ENCODE data around the gene KDM8.

KDM8 gene

GRCh38 chr16:27185776-27186130, 17.6 kb upstream of the KDM8 start:
- TF ChIP-seq Cebpa-rat (IDR thresholded peaks at IDR 0.05) = no peak
- H3K9me3 ChIP-seq (replicated peaks in 1 of 11) = 0 out of 22 replicates have a peak, but pooled peaks cover 0 to 5% (median 0%) of the 10 kb centered on the region in 11 experiments
- H4K20me1 ChIP-seq = no peaks in the 10 kb centered on the region
- H3K36me3 ChIP-seq = no peaks in the 10 kb centered on the region
- H3K4me1 ChIP-seq = peaks cover 0 to 41% (median 28%) of the 10 kb centered on the region in 10 experiments; a peak in 16 of 20 replicates
- H3K4me2 ChIP-seq = peak overlapping the region in 4 of 11 experiments; percentile 3 to 42 (median 15); a peak in 3 of 22 replicates
- H3K27ac ChIP-seq = no peak overlapping the region; a peak in 1 of 22 replicates
- no peak overlapping the region for H3K9ac ChIP-seq
- no peaks in the 10 kb centered on the region for H3K27me3 ChIP-seq
- H3K4me3 ChIP-seq = no peak overlapping the region

DNA sequence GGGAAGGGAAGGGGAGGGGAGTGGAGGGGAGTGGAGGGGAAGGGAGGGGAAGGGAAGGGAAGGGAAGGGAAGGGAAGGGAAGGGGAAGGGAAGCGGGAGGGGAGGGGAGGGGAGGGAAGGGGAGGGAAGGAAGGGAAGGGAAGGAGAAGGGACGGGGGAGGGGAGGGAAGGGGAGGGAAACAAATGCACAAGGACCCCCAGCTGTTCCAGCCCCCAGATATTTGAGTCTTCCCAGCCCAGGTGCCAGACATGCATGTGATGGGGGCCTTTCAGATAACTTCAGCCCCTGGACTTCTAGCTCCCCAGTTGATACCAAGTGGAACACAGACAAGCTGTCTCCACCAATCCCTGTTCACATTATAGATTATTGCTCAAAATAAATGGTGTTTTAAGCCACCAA, 14.7 kb upstream of the KDM8 start:
- H3K4me2 ChIP-seq = no peak overlapping the region
- no peak for TF ChIP-seq Cebpa-rat (IDR thresholded peaks at IDR 0.05)
- H3K4me3 ChIP-seq = no peak overlapping the region
- no peak overlapping the region for H3K9ac ChIP-seq
- H3K4me1 ChIP-seq = peaks cover 0 to 28% (median 19%) of the 10 kb centered on the region in 10 experiments; a peak in 13 of 20 replicates
- no peaks in the 10 kb centered on the region for H3K36me3 ChIP-seq
- H3K9me3 ChIP-seq (replicated peaks in 1 of 11) = peaks cover 0 to 9% (median 0%) of the 10 kb centered on the region in 11 experiments; a peak in 7 of 22 replicates
- no peaks in the 10 kb centered on the region for H3K27me3 ChIP-seq
- H3K27ac ChIP-seq = no peak overlapping the region
- no peaks in the 10 kb centered on the region for H4K20me1 ChIP-seq

DNA sequence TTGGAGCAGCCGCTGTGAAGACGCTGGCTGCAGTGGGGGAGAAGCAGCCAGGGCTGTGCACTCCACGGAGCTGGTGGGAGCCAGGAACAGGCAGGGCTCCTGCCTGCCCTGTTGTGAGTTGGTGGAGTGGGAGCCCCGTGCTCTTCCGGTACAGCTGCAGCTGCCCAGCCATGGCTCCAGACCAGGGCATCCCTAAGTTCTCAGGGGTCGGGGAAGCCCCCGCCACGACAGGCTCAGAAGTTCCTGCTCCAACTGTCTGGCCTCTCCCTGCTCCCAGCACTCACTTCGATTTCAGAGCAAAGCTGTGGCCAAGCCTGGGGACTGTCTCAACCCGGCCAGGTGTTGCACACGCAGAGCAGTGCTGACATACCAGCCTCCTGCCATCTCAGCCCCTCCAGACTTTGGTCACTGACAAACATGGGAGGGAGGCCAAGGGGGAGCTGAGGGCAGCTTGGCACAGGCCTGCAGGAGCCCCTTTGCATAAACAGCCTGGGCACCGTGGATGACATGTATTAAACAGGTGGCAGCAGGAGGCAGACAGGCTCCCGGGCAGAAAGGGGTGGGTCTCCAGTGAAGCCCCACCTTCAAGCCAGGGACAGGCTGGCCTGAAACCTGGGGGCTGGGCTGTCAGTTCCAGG, 13.9 kb upstream of the KDM8 start:
- Histone ChIP-seq H3K9ac (peak overlapping the region in 1 of 11 experiments; percentile 14; a peak in 1 of 22 replicates), H3K4me2 (peak overlapping the region in 8 of 11 experiments; percentile 4 to 36 (median 16); a peak in 8 of 22 replicates), H3K4me1 (peaks cover 0 to 28% (median 19%) of the 10 kb centered on the region in 10 experiments; a peak in 13 of 20 replicates), H3K4me3 (no peak overlapping the region), H3K9me3 (replicated peaks in 1 of 11) (peaks cover 5 to 18% (median 8%) of the 10 kb centered on the region in 11 experiments; a peak in 21 of 22 replicates), H4K20me1 (no peaks in the 10 kb centered on the region), H3K36me3 (no peaks in the 10 kb centered on the region), H3K27me3 (no peaks in the 10 kb centered on the region), H3K27ac (0 out of 22 replicates have a peak overlapping the region, but pooled peaks of 1 of the 11 experiments have one; percentile 5)
- no peak for TF ChIP-seq Cebpa-rat (IDR thresholded peaks at IDR 0.05)

GRCh38 chr16:27190316-27190871, 12.9 kb upstream of the KDM8 start:
- no peak overlapping the region for H3K4me3 ChIP-seq
- peaks cover 0 to 21% (median 14%) of the 10 kb centered on the region in 10 experiments; a peak in 12 of 20 replicates for H3K4me1 ChIP-seq
- H3K9ac ChIP-seq = no peak overlapping the region
- TF ChIP-seq Cebpa-rat (IDR thresholded peaks at IDR 0.05) = no peak
- no peaks in the 10 kb centered on the region for H3K27me3 ChIP-seq
- no peaks in the 10 kb centered on the region for H3K36me3 ChIP-seq
- H4K20me1 ChIP-seq = no peaks in the 10 kb centered on the region
- 0 out of 22 replicates have a peak overlapping the region, but pooled peaks of 1 of the 11 experiments have one; percentile 5 for H3K27ac ChIP-seq
- no peak overlapping the region for H3K4me2 ChIP-seq
- H3K9me3 ChIP-seq (replicated peaks in 1 of 11) = peaks cover 11 to 26% (median 17%) of the 10 kb centered on the region in 11 experiments; a peak in 21 of 22 replicates

DNA sequence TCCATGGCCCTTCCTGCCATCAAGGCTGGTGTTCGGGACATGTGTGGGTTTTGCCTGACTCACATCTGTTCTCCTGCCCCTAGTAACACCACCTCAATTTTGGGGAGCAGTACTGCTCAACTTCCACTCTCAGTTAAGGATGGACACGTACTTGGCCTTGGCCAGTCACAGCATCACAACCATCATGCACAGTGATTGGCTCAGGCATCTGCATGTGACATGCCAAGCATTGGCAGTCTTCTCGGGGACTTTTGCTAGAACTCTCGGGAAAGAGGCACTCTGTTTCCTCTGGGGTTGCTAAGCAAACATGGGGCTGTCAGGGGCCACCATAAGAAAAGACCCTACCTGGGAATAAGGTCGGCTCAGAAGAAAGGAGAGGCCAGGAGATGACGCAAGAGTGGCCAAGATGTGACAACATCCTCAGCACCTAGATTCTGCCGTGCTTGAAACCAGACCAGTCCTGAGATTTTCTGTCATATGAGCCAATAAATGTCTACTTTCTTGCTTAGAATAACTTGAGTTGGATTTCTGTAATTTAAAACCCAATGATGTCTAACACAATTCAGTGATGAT, 11.9 kb upstream of the KDM8 start:
- H3K27ac ChIP-seq = no peak overlapping the region

GRCh38 chr16:27193300-27193990, 9.9 kb upstream of the KDM8 start:
- no peaks in the 10 kb centered on the region for H3K27me3 ChIP-seq
- no peak overlapping the region for H3K9ac ChIP-seq
- H3K9me3 ChIP-seq (replicated peaks in 1 of 11) = peaks cover 11 to 26% (median 19%) of the 10 kb centered on the region in 11 experiments; a peak in 21 of 22 replicates
- peaks cover 1 to 27% (median 13%) of the 10 kb centered on the region in 10 experiments; a peak in 17 of 20 replicates for H3K4me1 ChIP-seq
- TF ChIP-seq Cebpa-rat (IDR thresholded peaks at IDR 0.05) = no peak
- H3K4me3 ChIP-seq = no peak overlapping the region
- H3K36me3 ChIP-seq = no peaks in the 10 kb centered on the region
- no peaks in the 10 kb centered on the region for H4K20me1 ChIP-seq
- no peak overlapping the region for H3K4me2 ChIP-seq
- no peak overlapping the region for H3K27ac ChIP-seq

More for the DNA sequence above, 11.9 kb upstream of the KDM8 start:
- H3K9me3 ChIP-seq (replicated peaks in 1 of 11) = peaks cover 11 to 26% (median 19%) of the 10 kb centered on the region in 11 experiments; a peak in 21 of 22 replicates
- no peaks in the 10 kb centered on the region for H3K36me3 ChIP-seq
- TF ChIP-seq Cebpa-rat (IDR thresholded peaks at IDR 0.05) = peak in 3 of 11 experiments; percentile 49 to 65 (median 51); a peak in 3 of 22 replicates
- H3K27me3 ChIP-seq = no peaks in the 10 kb centered on the region
- H3K4me3 ChIP-seq = no peak overlapping the region
- H3K9ac ChIP-seq = no peak overlapping the region
- H3K4me2 ChIP-seq = peak overlapping the region in 1 of 11 experiments; percentile 1; a peak in 1 of 22 replicates
- peaks cover 0 to 14% (median 9%) of the 10 kb centered on the region in 10 experiments; a peak in 11 of 20 replicates for H3K4me1 ChIP-seq
- H4K20me1 ChIP-seq = no peaks in the 10 kb centered on the region

DNA sequence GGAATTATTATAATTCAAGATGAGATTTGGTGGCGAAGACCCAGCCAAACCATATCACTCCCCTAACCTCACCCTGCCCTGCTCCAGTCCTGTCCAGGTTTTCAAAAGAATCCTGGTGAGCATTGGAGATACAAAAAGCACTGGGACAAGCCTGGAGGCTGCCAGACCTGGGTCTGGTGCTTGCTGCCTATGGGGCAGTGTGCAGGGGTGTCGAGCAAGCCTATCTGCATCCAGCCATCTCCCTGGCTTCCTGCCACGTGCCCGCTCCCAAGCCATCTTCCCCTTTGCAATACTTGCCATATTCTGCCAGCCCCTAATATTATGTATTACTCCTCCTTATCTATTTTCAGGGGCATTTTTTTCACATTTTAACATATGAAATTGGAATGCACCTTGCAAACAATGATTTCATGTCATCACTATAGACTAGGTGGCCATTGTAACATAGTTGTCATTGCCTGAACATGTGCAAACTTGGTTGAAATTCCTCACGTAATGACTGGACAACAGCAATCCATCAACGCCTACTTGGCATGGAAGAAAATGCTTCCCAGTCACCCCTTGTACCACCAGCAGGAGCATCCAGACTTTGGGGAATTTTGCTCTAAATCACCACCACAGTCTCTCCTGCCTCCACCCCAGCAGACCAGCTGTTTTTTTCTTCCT, 8.1 kb upstream of the KDM8 start:
- H3K27ac ChIP-seq = no peak overlapping the region
- no peaks in the 10 kb centered on the region for H4K20me1 ChIP-seq
- peaks cover 11 to 26% (median 19%) of the 10 kb centered on the region in 11 experiments; a peak in 21 of 22 replicates for H3K9me3 ChIP-seq (replicated peaks in 1 of 11)
- TF ChIP-seq Cebpa-rat (IDR thresholded peaks at IDR 0.05) = no peak
- peaks cover 16 to 38% (median 20%) of the 10 kb centered on the region in 10 experiments for H3K4me1 ChIP-seq
- no peaks in the 10 kb centered on the region for H3K36me3 ChIP-seq
- no peak overlapping the region for H3K9ac ChIP-seq
- H3K4me3 ChIP-seq = no peak overlapping the region
- H3K27me3 ChIP-seq = no peaks in the 10 kb centered on the region
- H3K4me2 ChIP-seq = no peak overlapping the region

GRCh38 chr16:27195941-27196595, 7.3 kb upstream of the KDM8 start:
- H3K4me2 ChIP-seq = no peak overlapping the region; a peak in 1 of 22 replicates
- H3K9ac ChIP-seq = no peak overlapping the region
- no peaks in the 10 kb centered on the region for H3K27me3 ChIP-seq
- H3K9me3 ChIP-seq (replicated peaks in 1 of 11) = peaks cover 11 to 26% (median 19%) of the 10 kb centered on the region in 11 experiments; a peak in 21 of 22 replicates
- no peaks in the 10 kb centered on the region for H3K36me3 ChIP-seq
- H3K4me1 ChIP-seq = peaks cover 18 to 45% (median 26%) of the 10 kb centered on the region in 10 experiments
- H3K27ac ChIP-seq = no peak overlapping the region
- no peak overlapping the region for H3K4me3 ChIP-seq
- TF ChIP-seq Cebpa-rat (IDR thresholded peaks at IDR 0.05) = no peak
- H4K20me1 ChIP-seq = no peaks in the 10 kb centered on the region
